Upper lobe of right lung (tissue), 1 donor: Measurements from ENCODE around the gene FANCG. TPM values are rescaled to one million over a fixed set of nuclear protein-coding genes. Genes with fewer than 3 reads are reported as not detected.

Experiments
- ATAC-seq: fragments of 200-7000 bp; cut with Tn5 transposase; one replicate; pipeline ENCODE4 v1.9.1; 2020; ENCODE audit warnings: mild to moderate bottlenecking, moderate library complexity
- DNase-seq: peaks from one replicate; pipeline ENCODE4 v3.0.0-alpha.2; 2020
- H3K27ac ChIP-seq: fragments of 200-600 bp; one replicate; pipeline ENCODE4 v1.8.0; 2022
- H3K27me3 ChIP-seq: fragments of 200-600 bp; one replicate; pipeline ENCODE4 v1.8.0; 2022; ENCODE audit warnings: mild to moderate bottlenecking
- H3K36me3 ChIP-seq: fragments of 200-600 bp; one replicate; pipeline ENCODE4 v1.8.0; 2022
- H3K4me1 ChIP-seq: fragments of 200-600 bp; one replicate; pipeline ENCODE4 v1.8.0; 2022
- H3K4me3 ChIP-seq: fragments of 200-600 bp; one replicate; pipeline ENCODE4 v1.8.0; 2022; ENCODE audit warnings: mild to moderate bottlenecking
- H3K9me3 ChIP-seq: fragments of 200-600 bp; one replicate; pipeline ENCODE4 v1.8.0; 2022
- CTCF ChIP-seq: fragments of 200-600 bp; IDR thresholded peaks from one replicate; pipeline ENCODE4 v1.8.0; 2022; ENCODE audit warnings: antibody characterized with exemption
- intact Hi-C: fragments of 100-400 bp; cut with DNase I; formaldehyde crosslinking; loops from one replicate; pipeline ENCODE4 v1.11.0; 2022
- total RNA-seq: library from RNA; stranded (reverse); fragmentation: NEBNext Ultra II Directional; extraction: Animal tissue kit (Norgen Biotek cat#: 25700); gene quantifications from one replicate; pipeline ENCODE4 v1.2.1, GENCODE V29; 2021
- donor health status: DM: no; HTN: yes; CAD: no; lungs with severe emphysema.

The FANCG gene
- total RNA-seq, 1 donor from 2014 or later = 9.4 TPM

- peaks cover 3% of the 10 kb centered on the region for H3K36me3 ChIP-seq
- ATAC-seq (no peak), DNase-seq (no peak)
- no peaks in the 10 kb centered on the region for H3K9me3 ChIP-seq
- peak overlapping the region; percentile 48 for H3K27ac ChIP-seq
- peak overlapping the region; percentile 28 for H3K4me3 ChIP-seq
- no peak for TF ChIP-seq CTCF
- intact Hi-C loops = no loop called here
- peaks cover 27% of the 10 kb centered on the region for H3K4me1 ChIP-seq
- no peaks in the 10 kb centered on the region for H3K27me3 ChIP-seq
Observed at GRCh38 chr9:35073279-35073612, 6.5 kb downstream of the FANCG start.

- Histone ChIP-seq H3K27me3 (no peaks in the 10 kb centered on the region), H3K4me1 (peaks cover 32% of the 10 kb centered on the region), H3K9me3 (no peaks in the 10 kb centered on the region), H3K4me3 (peak within 1 kb of the TSS; percentile 98), H3K36me3 (peaks cover 9% of the 10 kb centered on the region), H3K27ac (peak within 1 kb of the TSS; percentile 100)
- DNase-seq (peak; percentile 99), ATAC-seq (peak; percentile 95)
- no peak for TF ChIP-seq CTCF
- intact Hi-C loops = no loop called here
Observed at GRCh38 chr9:35072461-35073278, 7.1 kb downstream of the FANCG start, which contains the start of gene VCP. TSS of gene VCP (minus strand) at chr9:35072625. CDS start at chr9:35072353, 272 bp downstream.

GRCh38 chr9:35071814-35072460 is 7.8 kb downstream of the FANCG start:
- peak; percentile 95 for DNase-seq
- intact Hi-C loops = no loop called here

GRCh38 chr9:35070823-35071813 is 8.6 kb downstream of the FANCG start:
- Histone ChIP-seq H3K27me3 (no peaks in the 10 kb centered on the region), H3K36me3 (peaks cover 24% of the 10 kb centered on the region), H3K4me1 (peaks cover 32% of the 10 kb centered on the region), H3K4me3 (peak overlapping the region; percentile 98), H3K9me3 (no peaks in the 10 kb centered on the region), H3K27ac (peak overlapping the region; percentile 100)
- no peak for DNase-seq
- no peak for TF ChIP-seq CTCF
- intact Hi-C loops = no loop called here
- ATAC-seq = no peak

More at GRCh38 chr9:35071814-35072460, 7.8 kb downstream of the FANCG start:
- peak; percentile 90 for ATAC-seq
- peak overlapping the region; percentile 98 for H3K4me3 ChIP-seq
- H3K4me1 ChIP-seq = peaks cover 32% of the 10 kb centered on the region
- peak overlapping the region; percentile 100 for H3K27ac ChIP-seq
- H3K27me3 ChIP-seq = no peaks in the 10 kb centered on the region
- TF ChIP-seq CTCF = peak; percentile 46
- peaks cover 16% of the 10 kb centered on the region for H3K36me3 ChIP-seq
- H3K9me3 ChIP-seq = no peaks in the 10 kb centered on the region

GRCh38 chr9:35069020-35069419 is 10.7 kb downstream of the FANCG start:
- Histone ChIP-seq H3K4me3 (no peak overlapping the region), H3K27me3 (no peaks in the 10 kb centered on the region), H3K36me3 (peaks cover 45% of the 10 kb centered on the region), H3K4me1 (peaks cover 32% of the 10 kb centered on the region), H3K9me3 (no peaks in the 10 kb centered on the region), H3K27ac (no peak overlapping the region)
- DNase-seq (no peak), ATAC-seq (no peak)
- intact Hi-C loops = no loop called here
- no peak for TF ChIP-seq CTCF
